Activated CD4-positive, alpha-beta T cell treated with anti-CD3 and anti-CD28 coated beads, Interleukin-2, amount 10 ng/mL, durations not matched to agents 24 days and 14 days (primary cell): ENCODE measurements around the gene PLEKHG1. TPM values are rescaled to one million over a fixed set of nuclear protein-coding genes. Genes with fewer than 3 reads are reported as not detected.

Experiments used
- DNase-seq: peaks from one replicate; pipeline ENCODE4 v3.0.0; 2022
- H3K27ac Mint-ChIP-seq: one replicate; pipeline ENCODE4 v1.8.0; 2022; ENCODE audit warnings: mild to moderate bottlenecking, mixed read lengths
- H3K27me3 Mint-ChIP-seq: one replicate; pipeline ENCODE4 v1.8.0; 2022; ENCODE audit warnings: mixed read lengths
- H3K36me3 Mint-ChIP-seq: one replicate; pipeline ENCODE4 v1.8.0; 2022; ENCODE audit warnings: low read depth, mild to moderate bottlenecking, mixed read lengths
- H3K4me1 Mint-ChIP-seq: one replicate; pipeline ENCODE4 v1.8.0; 2021; ENCODE audit warnings: mixed read lengths
- H3K4me3 Mint-ChIP-seq: one replicate; pipeline ENCODE4 v1.8.0; 2022; ENCODE audit warnings: mild to moderate bottlenecking, moderate library complexity, mixed read lengths
- H3K9me3 Mint-ChIP-seq: one replicate; pipeline ENCODE4 v1.8.0; 2021; ENCODE audit warnings: mixed read lengths
- intact Hi-C: fragments of 100-400 bp; cut with micrococcal nuclease; formaldehyde crosslinking; loops from one replicate; pipeline ENCODE4 v1.15.1; 2023
- total RNA-seq: library from RNA; stranded (reverse); gene quantifications from 2 replicates; pipeline ENCODE4 v1.2.3, GENCODE V29; 2022

Gene PLEKHG1
- total RNA-seq, 1 donor from 2014 or later = 0.42 TPM

- DNase-seq = no peak
- Mint-ChIP-seq H3K4me1 (no peaks in the 10 kb centered on the region), H3K4me3 (no peak overlapping the region)
Measured at GRCh38 chr6:150576651-150577226, 22.9 kb upstream of the PLEKHG1 start.

GRCh38 chr6:150579611-150580010 lies 20.1 kb upstream of the PLEKHG1 start:
- Mint-ChIP-seq H3K4me1 (no peaks in the 10 kb centered on the region), H3K4me3 (no peak overlapping the region), H3K27ac (no peak overlapping the region), H3K36me3 (no peaks in the 10 kb centered on the region), H3K27me3 (peaks cover 5% of the 10 kb centered on the region), H3K9me3 (no peaks in the 10 kb centered on the region)
- no peak for DNase-seq
- intact Hi-C loops = no loop called here

More at GRCh38 chr6:150576651-150577226, 22.9 kb upstream of the PLEKHG1 start:
- Mint-ChIP-seq H3K27me3 (peaks cover 17% of the 10 kb centered on the region), H3K36me3 (no peaks in the 10 kb centered on the region), H3K27ac (no peak overlapping the region), H3K9me3 (no peaks in the 10 kb centered on the region)
- intact Hi-C loops = no loop called here

DNA sequence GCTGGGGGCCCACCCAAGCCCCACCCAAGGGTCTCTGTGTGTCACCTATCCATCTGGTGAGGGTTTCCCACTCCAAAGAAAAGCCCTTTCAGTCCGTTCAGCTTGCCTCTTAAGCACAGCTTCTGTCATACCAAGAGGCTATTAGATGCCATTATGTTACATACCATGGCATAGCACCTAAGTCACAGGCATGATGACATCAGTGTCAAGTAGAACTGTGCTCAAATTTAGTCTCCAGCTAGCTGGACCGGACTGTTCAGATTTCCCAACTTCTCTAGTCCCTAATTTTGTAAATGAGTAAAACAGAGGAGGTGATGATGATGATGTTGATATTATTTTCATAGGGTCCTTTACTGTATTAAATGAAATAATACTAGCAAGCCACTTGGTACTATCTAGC lies 19.2 kb upstream of the PLEKHG1 start:
- H3K9me3 Mint-ChIP-seq = no peaks in the 10 kb centered on the region
- intact Hi-C loops = no loop called here

DNA sequence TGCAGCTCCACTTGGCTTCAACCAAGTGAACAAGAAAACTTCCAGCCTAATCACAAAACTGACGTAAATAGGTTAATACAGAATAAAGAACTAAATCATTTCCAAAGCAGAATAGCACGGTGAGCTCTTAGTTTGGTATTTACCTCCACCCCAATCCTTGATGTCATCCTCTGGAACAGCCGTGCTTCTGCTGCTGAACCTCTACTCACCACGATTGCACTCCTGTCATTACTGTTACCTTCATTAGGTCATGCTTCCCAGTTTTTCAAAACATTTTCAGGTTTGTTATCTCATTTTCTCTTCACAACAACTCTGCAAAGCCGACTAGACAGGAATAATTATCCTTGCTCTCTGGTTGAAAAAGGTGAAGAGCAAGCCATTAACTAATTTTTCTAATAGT lies 15.6 kb upstream of the PLEKHG1 start:
- no peaks in the 10 kb centered on the region for H3K9me3 Mint-ChIP-seq
- intact Hi-C loops = no loop called here
- H3K4me1 Mint-ChIP-seq = no peaks in the 10 kb centered on the region
- H3K27ac Mint-ChIP-seq = no peak overlapping the region
- peaks cover 6% of the 10 kb centered on the region for H3K27me3 Mint-ChIP-seq
- no peaks in the 10 kb centered on the region for H3K36me3 Mint-ChIP-seq
- no peak for DNase-seq
- H3K4me3 Mint-ChIP-seq = no peak overlapping the region

More for the DNA sequence above, 19.2 kb upstream of the PLEKHG1 start:
- H3K27ac Mint-ChIP-seq = no peak overlapping the region
- no peaks in the 10 kb centered on the region for H3K36me3 Mint-ChIP-seq
- no peaks in the 10 kb centered on the region for H3K4me1 Mint-ChIP-seq
- peaks cover 4% of the 10 kb centered on the region for H3K27me3 Mint-ChIP-seq
- H3K4me3 Mint-ChIP-seq = no peak overlapping the region
- no peak for DNase-seq

- H3K27me3 Mint-ChIP-seq = peaks cover 6% of the 10 kb centered on the region
- H3K36me3 Mint-ChIP-seq = no peaks in the 10 kb centered on the region
Measured at GRCh38 chr6:150584596-150584995, 15.1 kb upstream of the PLEKHG1 start.

DNA sequence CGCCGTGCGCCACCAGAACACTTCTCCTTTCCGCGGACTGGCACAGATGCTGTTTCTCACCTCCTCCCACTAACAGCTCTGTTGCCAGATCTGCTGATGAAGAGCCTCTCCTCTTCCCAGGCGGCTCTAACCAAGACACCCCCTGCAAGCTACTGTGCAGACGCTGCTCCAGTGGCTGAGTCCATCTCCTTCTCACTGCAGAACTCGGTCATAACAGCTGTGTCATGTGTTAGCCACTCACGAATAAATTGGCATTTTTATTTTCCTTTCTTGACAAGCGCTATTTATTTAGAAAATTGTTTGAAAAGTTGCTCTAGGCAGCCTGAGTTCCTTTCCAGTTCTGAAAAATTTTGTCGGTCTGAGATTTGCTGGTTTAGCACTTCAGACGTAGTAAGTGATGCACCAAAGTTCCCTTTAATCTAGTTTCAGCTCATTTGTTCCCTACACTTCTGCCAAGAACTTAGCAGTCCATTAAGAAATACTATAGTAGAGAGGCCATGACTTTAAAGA lies 12.8 kb upstream of the PLEKHG1 start:
- no peak for DNase-seq
- peaks cover 12% of the 10 kb centered on the region for H3K27me3 Mint-ChIP-seq
- no peak overlapping the region for H3K27ac Mint-ChIP-seq
- intact Hi-C loops = no loop called here
- no peaks in the 10 kb centered on the region for H3K36me3 Mint-ChIP-seq
- H3K9me3 Mint-ChIP-seq = no peaks in the 10 kb centered on the region
- no peak overlapping the region for H3K4me3 Mint-ChIP-seq
- H3K4me1 Mint-ChIP-seq = no peaks in the 10 kb centered on the region

More at GRCh38 chr6:150584596-150584995, 15.1 kb upstream of the PLEKHG1 start:
- no peaks in the 10 kb centered on the region for H3K9me3 Mint-ChIP-seq
- DNase-seq = no peak
- H3K27ac Mint-ChIP-seq = no peak overlapping the region
- intact Hi-C loops = no loop called here
- no peak overlapping the region for H3K4me3 Mint-ChIP-seq
- no peaks in the 10 kb centered on the region for H3K4me1 Mint-ChIP-seq

DNA sequence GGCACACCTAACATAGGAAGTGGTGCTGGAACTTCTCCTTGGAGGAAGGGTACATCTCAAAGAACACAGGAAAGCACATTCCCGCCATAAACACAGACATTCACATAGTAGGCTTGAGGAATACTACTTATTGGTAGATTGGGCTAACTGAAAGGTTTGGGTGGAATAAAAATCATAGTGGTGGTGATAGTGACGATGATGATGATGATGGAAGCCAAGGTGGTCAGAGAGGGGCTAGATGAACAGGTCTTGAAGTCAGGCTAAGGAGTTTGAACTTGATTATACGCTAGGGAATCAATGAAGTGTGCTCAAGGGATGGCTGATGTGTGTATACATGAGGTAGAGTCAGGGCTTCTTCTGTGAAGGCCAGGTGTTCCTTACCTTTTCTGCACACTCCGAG lies 12.0 kb upstream of the PLEKHG1 start:
- Mint-ChIP-seq H3K27ac (no peak overlapping the region), H3K4me3 (no peak overlapping the region), H3K27me3 (peaks cover 14% of the 10 kb centered on the region), H3K9me3 (no peaks in the 10 kb centered on the region), H3K36me3 (no peaks in the 10 kb centered on the region), H3K4me1 (no peaks in the 10 kb centered on the region)
- intact Hi-C loops = no loop called here
- no peak for DNase-seq

GRCh38 chr6:150588888-150589499 lies 10.7 kb upstream of the PLEKHG1 start:
- no peak overlapping the region for H3K27ac Mint-ChIP-seq
- peaks cover 11% of the 10 kb centered on the region for H3K27me3 Mint-ChIP-seq
- no peak for DNase-seq
- intact Hi-C loops = no loop called here
- H3K9me3 Mint-ChIP-seq = no peaks in the 10 kb centered on the region
- no peaks in the 10 kb centered on the region for H3K36me3 Mint-ChIP-seq
- H3K4me3 Mint-ChIP-seq = no peak overlapping the region
- no peaks in the 10 kb centered on the region for H3K4me1 Mint-ChIP-seq

DNA sequence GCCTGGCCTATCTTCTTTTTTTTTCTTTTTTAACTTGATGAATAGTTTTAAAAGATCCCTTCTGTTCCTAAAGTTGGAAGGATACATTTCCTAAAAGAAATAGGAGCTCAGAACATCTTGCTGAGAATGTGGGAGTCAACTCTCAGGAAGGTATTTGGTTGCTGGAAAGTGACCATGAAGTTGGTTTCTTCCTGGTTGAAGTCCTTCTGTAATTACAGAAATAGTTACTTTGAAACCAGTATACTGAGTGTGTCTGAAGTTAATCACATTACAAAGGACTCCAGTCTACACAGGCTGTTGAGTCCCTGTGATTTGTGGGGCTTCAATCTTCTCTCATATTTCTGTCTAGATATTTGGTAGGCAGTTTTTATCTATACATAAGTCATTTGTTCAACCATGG lies 9.8 kb upstream of the PLEKHG1 start:
- Mint-ChIP-seq H3K4me3 (no peak overlapping the region), H3K27me3 (peaks cover 15% of the 10 kb centered on the region), H3K4me1 (no peaks in the 10 kb centered on the region), H3K36me3 (no peaks in the 10 kb centered on the region), H3K9me3 (no peaks in the 10 kb centered on the region), H3K27ac (no peak overlapping the region)
- no peak for DNase-seq
- intact Hi-C loops = no loop called here

GRCh38 chr6:150590446-150590845 lies 9.2 kb upstream of the PLEKHG1 start:
- H3K27me3 Mint-ChIP-seq = peaks cover 17% of the 10 kb centered on the region
- H3K9me3 Mint-ChIP-seq = no peaks in the 10 kb centered on the region
- no peak overlapping the region for H3K27ac Mint-ChIP-seq
- H3K4me1 Mint-ChIP-seq = no peaks in the 10 kb centered on the region
- DNase-seq = no peak
- H3K4me3 Mint-ChIP-seq = no peak overlapping the region
- intact Hi-C loops = no loop called here
- H3K36me3 Mint-ChIP-seq = no peaks in the 10 kb centered on the region

DNA sequence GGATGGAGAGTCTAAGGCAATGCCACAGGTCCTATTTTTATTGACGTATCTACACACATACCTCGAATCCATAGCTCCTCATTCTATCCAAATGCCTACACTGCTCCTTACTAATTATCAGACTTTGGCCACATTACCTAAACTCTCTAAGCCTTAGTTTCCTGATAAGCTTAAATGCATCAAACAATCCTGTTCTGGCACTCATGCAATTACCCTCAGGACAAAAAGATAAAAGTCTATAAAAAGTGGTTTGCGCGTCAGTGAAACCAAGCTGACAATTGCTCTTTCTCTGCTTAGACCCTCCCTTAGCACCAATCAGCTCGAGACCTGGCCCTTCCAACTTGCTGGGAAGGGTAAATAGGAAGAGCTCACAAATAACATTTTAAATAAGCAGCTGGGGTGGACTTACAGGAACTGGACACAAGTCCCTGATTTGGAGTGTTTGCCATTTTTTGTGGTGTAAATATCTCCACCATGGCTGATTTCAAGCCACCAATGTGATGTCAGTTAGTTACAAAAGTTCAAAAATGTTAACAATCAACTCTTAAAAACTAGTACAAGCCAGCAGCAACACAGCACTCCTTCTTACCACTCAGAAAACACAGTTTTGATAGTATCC lies 7.2 kb upstream of the PLEKHG1 start:
- intact Hi-C loops = no loop called here
- peaks cover 28% of the 10 kb centered on the region for H3K27me3 Mint-ChIP-seq
- no peak overlapping the region for H3K4me3 Mint-ChIP-seq
- H3K36me3 Mint-ChIP-seq = no peaks in the 10 kb centered on the region
- H3K27ac Mint-ChIP-seq = no peak overlapping the region
- no peaks in the 10 kb centered on the region for H3K9me3 Mint-ChIP-seq
- no peaks in the 10 kb centered on the region for H3K4me1 Mint-ChIP-seq
- DNase-seq = no peak

GRCh38 chr6:150593119-150593518 lies 6.6 kb upstream of the PLEKHG1 start:
- H3K4me1 Mint-ChIP-seq = no peaks in the 10 kb centered on the region
- no peaks in the 10 kb centered on the region for H3K9me3 Mint-ChIP-seq
- no peak overlapping the region for H3K4me3 Mint-ChIP-seq
- no peaks in the 10 kb centered on the region for H3K36me3 Mint-ChIP-seq
- no peak for DNase-seq
- H3K27me3 Mint-ChIP-seq = peaks cover 30% of the 10 kb centered on the region
- intact Hi-C loops = no loop called here
- H3K27ac Mint-ChIP-seq = no peak overlapping the region

- H3K27me3 Mint-ChIP-seq = peaks cover 51% of the 10 kb centered on the region
- no peak overlapping the region for H3K27ac Mint-ChIP-seq
- no peak for DNase-seq
- no peaks in the 10 kb centered on the region for H3K9me3 Mint-ChIP-seq
- intact Hi-C loops = no loop called here
- no peak overlapping the region for H3K4me3 Mint-ChIP-seq
- no peaks in the 10 kb centered on the region for H3K36me3 Mint-ChIP-seq
- peaks cover 15% of the 10 kb centered on the region for H3K4me1 Mint-ChIP-seq
Measured at GRCh38 chr6:150596439-150596838, 3.2 kb upstream of the PLEKHG1 start.

- no peak for DNase-seq
Measured at GRCh38 chr6:150598401-150598800, 1.3 kb upstream of the PLEKHG1 start.

More at GRCh38 chr6:150598401-150598800, 1.3 kb upstream of the PLEKHG1 start:
- Mint-ChIP-seq H3K4me1 (peaks cover 15% of the 10 kb centered on the region), H3K4me3 (peak overlapping the region; percentile 75), H3K27me3 (peaks cover 56% of the 10 kb centered on the region), H3K27ac (no peak overlapping the region), H3K9me3 (no peaks in the 10 kb centered on the region), H3K36me3 (no peaks in the 10 kb centered on the region)
- intact Hi-C loops = no loop called here
